ENCODE measurements around the gene MAPT. TPM values are rescaled to one million over a fixed set of nuclear protein-coding genes. Genes with fewer than 3 reads are reported as not detected.

MAPT gene
- total RNA-seq, 1 donor from 2014 or later = 6.1 TPM

DNA sequence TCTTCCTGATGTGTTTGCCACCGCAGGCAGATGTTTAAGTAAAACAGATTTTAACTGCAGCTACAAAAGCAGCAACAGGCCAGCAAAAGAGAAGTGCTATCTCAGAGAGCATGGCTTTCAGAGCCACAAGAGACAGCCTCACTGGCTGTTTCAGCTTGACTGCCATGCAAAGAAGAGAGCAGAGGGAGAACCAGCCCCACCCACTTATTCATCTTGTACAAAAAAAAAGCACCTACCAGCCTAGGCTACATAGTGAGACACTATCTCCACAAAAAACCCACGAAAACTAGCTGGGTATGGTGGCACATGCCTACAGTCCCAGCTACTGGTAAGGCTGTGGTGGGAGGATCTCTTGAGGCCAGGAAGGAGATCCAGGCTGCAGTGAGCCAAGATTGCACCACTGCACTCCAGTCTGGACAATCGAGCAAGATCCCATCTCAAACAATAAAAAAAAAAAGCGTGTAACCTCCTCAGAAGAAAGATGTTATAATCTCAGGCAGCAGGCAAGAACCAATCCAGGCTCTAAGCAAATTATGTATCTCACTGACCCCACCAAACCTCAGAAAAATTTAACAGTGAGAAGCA lies 134.7 kb downstream of the MAPT start:
- Histone ChIP-seq H3K9me3 (no peaks in the 10 kb centered on the region), H3K27ac (no peak overlapping the region), H3K27me3 (no peaks in the 10 kb centered on the region), H3K4me1 (no peaks in the 10 kb centered on the region), H3K36me3 (peaks cover 0 to 40% of the 10 kb centered on the region in 2 donors), H3K4me3 (no peak overlapping the region)
- no peak for DNase-seq (ENCODE audit: extremely low spot score in 2 of 2)
- TF ChIP-seq, protein P1, sequence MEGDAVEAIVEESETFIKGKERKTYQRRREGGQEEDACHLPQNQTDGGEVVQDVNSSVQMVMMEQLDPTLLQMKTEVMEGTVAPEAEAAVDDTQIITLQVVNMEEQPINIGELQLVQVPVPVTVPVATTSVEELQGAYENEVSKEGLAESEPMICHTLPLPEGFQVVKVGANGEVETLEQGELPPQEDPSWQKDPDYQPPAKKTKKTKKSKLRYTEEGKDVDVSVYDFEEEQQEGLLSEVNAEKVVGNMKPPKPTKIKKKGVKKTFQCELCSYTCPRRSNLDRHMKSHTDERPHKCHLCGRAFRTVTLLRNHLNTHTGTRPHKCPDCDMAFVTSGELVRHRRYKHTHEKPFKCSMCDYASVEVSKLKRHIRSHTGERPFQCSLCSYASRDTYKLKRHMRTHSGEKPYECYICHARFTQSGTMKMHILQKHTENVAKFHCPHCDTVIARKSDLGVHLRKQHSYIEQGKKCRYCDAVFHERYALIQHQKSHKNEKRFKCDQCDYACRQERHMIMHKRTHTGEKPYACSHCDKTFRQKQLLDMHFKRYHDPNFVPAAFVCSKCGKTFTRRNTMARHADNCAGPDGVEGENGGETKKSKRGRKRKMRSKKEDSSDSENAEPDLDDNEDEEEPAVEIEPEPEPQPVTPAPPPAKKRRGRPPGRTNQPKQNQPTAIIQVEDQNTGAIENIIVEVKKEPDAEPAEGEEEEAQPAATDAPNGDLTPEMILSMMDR (IDR thresholded peaks at IDR 0.05) = no peak
- TF ChIP-seq POLR2AphosphoS5 (IDR thresholded peaks at IDR 0.05; ENCODE audit: insufficient read depth in 1 of 2, low read depth in 1 of 2) = no peak
- no peak for TF ChIP-seq POLR2A (IDR thresholded peaks at IDR 0.05)
- intact Hi-C loops (cut with DNase I) = no loop called here

DNA sequence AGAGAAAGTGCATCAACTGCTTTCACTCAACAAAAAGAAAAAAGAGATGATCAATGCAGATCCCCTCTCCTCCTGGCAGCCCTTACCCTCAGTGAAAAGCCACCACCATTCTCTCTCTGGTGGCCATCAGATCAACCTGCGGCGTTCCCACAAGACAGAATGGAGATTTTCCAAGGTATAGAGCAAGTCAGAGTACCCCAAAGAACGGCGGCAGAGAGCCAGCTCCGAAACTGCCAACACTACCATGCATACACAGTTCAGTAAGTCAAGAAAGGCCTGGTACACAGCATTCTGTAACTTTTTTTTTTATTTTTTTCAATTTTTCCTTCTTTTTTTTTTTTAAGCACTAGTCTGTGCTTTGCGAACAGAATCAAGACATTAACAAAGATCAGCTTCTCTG lies 135.3 kb downstream of the MAPT start:
- no peaks in the 10 kb centered on the region for H3K4me1 ChIP-seq
- H3K4me3 ChIP-seq = no peak overlapping the region
- H3K36me3 ChIP-seq = peaks cover 0 to 44% of the 10 kb centered on the region in 2 donors
- no peak for DNase-seq (ENCODE audit: extremely low spot score in 2 of 2)
- intact Hi-C loops (cut with DNase I) = no loop called here
- H3K9me3 ChIP-seq = no peaks in the 10 kb centered on the region
- TF ChIP-seq POLR2AphosphoS5 (IDR thresholded peaks at IDR 0.05; ENCODE audit: insufficient read depth in 1 of 2, low read depth in 1 of 2) (no peak), POLR2A (IDR thresholded peaks at IDR 0.05) (no peak)
- TF ChIP-seq, protein P1 (IDR thresholded peaks at IDR 0.05) = no peak
- no peak overlapping the region for H3K27ac ChIP-seq
- H3K27me3 ChIP-seq = no peaks in the 10 kb centered on the region

DNA sequence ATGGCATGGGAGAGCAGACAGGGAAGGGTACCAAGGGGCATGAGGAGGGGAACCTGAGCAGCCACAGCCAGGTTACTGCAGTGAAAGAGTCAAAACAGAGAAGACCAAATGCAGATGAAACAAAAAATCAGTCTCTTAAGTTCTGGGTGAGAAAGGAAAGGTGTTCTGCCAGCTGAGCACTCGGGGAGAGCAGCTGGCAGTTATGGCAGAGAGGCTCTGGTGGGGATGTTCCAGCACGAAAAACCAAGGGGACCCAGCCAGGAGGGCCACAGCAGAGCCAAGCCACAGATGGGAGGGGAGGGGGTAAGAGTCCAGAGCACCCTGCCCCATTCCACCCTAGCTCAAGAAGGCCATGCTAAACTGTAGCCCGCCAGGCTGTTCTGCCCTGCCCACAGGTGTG lies 136.4 kb downstream of the MAPT start:
- Histone ChIP-seq H3K27me3 (no peaks in the 10 kb centered on the region), H3K36me3 (peaks cover 0 to 52% of the 10 kb centered on the region in 2 donors), H3K27ac (no peak overlapping the region), H3K4me3 (no peak overlapping the region), H3K9me3 (no peaks in the 10 kb centered on the region), H3K4me1 (no peaks in the 10 kb centered on the region)
- intact Hi-C loops (cut with DNase I) = no loop called here
- DNase-seq (ENCODE audit: extremely low spot score in 2 of 2) = no peak
- TF ChIP-seq, protein P1 (IDR thresholded peaks at IDR 0.05) = no peak
- TF ChIP-seq POLR2AphosphoS5 (IDR thresholded peaks at IDR 0.05; ENCODE audit: insufficient read depth in 1 of 2, low read depth in 1 of 2) = no peak
- no peak for TF ChIP-seq POLR2A (IDR thresholded peaks at IDR 0.05)

DNA sequence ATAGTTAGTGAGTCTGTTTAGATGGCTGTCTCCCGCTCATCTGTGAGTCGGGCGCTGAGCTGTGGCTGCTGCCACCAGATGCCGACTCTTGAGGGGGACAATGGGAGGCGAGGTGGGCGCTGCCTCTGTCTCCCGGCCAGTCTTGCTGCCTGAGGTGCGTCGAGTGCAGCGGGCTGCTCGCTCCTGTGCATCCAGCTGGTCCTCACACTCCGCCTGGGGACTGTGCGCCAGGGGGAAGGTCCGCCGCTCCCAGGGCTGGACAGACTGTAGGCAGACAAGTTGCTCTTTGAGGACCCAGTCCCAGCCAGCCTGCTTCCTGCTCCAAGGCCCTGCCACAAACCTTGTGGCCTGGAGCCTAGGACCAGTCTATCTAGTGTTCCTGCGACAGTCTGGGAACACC lies 137.1 kb downstream of the MAPT start:
- intact Hi-C loops (cut with DNase I) = no loop called here
- Histone ChIP-seq H3K4me1 (no peaks in the 10 kb centered on the region), H3K27ac (no peak overlapping the region), H3K27me3 (no peaks in the 10 kb centered on the region), H3K36me3 (peaks cover 0 to 58% of the 10 kb centered on the region in 2 donors), H3K4me3 (no peak overlapping the region), H3K9me3 (no peaks in the 10 kb centered on the region)
- no peak for TF ChIP-seq POLR2A (IDR thresholded peaks at IDR 0.05)
- no peak for DNase-seq (ENCODE audit: extremely low spot score in 2 of 2)

DNA sequence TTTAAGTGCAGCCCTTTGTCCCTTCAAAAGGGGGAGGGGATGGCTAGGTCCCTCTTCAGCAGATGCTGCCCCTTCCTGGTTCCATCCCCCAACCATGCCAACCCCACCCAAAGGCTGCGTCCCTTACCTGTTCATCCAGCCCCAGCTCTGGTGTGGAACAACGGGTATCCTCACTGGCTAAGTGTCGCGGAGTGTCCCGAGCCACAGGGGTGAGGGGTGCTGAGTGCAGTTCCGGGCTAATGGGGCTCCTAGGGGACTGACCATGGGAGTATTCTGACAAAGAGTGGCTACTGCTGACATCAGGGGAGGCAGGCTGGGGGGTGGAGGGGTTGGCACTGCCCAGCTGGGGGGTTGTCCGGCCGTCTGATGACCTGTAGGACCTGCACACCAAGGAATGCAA lies 137.6 kb downstream of the MAPT start:
- TF ChIP-seq POLR2A (IDR thresholded peaks at IDR 0.05) (no peak), POLR2AphosphoS5 (IDR thresholded peaks at IDR 0.05; ENCODE audit: insufficient read depth in 1 of 2, low read depth in 1 of 2) (no peak)
- TF ChIP-seq, protein P1 (IDR thresholded peaks at IDR 0.05) = no peak
- no peak for DNase-seq (ENCODE audit: extremely low spot score in 2 of 2)
- Histone ChIP-seq H3K4me3 (no peak overlapping the region), H3K27me3 (no peaks in the 10 kb centered on the region), H3K27ac (no peak overlapping the region), H3K36me3 (peaks cover 0 to 61% of the 10 kb centered on the region in 2 donors), H3K9me3 (no peaks in the 10 kb centered on the region), H3K4me1 (no peaks in the 10 kb centered on the region)
- intact Hi-C loops (cut with DNase I) = no loop called here
